ENCODE results near the gene NCOA3. TPM values are rescaled to one million over a fixed set of nuclear protein-coding genes. Genes with fewer than 3 reads are reported as not detected.
"Not testable (repeated sequence)": the region's sequence is repeated elsewhere in the genome, so short reads cannot be mapped to it uniquely, and the experiment has no call there.

NCOA3 gene
- total RNA-seq, 1 donor from 2014 or later, result 13.6 TPM

GRCh38 chr20:47535994-47536393 is 34.3 kb downstream of the NCOA3 start:
- DNase-seq (ENCODE audit: low read depth), result no peak

DNA sequence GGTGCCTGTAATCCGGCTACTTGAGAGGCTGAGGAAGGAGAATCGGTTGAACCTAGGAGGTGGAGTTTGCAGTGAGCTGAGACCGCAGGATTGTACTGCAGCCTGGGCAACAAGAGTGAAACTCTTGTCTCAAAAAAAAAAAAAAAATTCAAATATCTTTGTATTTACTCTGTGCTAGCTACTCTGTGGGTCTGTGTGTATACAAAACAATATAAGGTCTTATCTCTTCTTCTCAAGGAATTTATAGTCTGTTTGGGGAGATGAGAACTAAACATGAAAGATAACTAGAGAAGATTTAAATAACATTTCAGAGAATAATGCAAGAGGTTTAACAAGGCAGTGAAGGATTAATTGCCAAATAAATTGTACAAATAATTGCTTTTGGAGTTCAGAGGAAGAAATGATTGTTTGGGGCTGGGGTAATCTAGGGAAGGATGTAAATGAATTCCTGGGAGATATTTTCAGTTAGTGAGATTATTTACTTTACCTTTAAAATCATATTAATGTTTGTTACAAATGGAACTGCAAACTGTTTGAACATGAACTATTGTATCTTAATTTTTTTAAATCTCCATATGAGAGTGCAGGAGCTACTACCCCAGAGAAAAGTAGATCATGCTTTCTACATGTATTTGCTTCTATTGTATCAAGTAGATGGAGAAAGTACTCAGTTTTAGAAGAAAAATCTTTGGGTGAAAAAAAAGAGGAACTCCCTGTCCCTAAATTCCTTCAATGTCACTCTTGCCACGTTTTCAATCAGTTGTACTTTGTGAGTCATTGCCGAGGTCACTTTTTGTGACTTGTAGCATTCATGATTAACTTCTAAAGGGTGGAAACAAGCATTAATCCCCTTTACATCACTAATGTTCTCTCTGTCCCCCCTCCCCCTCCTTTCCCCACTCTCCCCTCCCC is 39.0 kb downstream of the NCOA3 start:
- DNase-seq (ENCODE audit: low read depth), result no peak

GRCh38 chr20:47541355-47541922 is 39.8 kb downstream of the NCOA3 start:
- no peak for DNase-seq (ENCODE audit: low read depth)

DNA sequence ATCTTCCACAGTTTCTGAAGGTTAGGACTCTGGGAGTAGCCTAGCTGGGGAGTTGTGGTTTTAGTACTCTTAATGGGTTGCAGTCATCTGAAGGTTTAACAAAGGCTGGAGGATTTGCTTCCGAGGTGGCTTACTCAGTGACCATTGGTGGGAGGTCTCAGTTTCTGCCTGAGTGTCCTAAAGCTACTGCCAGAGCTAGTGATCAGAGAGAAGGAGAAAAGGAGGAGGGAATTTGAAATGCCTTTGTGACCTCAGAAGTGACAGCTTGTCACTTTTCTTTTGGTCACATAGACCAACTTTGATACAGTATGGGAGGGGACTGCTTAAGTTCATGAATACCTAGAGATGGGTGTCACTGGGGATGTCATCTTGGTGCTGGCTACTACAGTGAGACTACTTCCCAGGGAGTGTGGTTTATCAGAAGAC is 41.3 kb downstream of the NCOA3 start:
- peak; percentile 26 for DNase-seq (ENCODE audit: low read depth)

- DNase-seq (ENCODE audit: low read depth), result peak; percentile 62
Observed at GRCh38 chr20:47544240-47544639, 42.6 kb downstream of the NCOA3 start.

DNA sequence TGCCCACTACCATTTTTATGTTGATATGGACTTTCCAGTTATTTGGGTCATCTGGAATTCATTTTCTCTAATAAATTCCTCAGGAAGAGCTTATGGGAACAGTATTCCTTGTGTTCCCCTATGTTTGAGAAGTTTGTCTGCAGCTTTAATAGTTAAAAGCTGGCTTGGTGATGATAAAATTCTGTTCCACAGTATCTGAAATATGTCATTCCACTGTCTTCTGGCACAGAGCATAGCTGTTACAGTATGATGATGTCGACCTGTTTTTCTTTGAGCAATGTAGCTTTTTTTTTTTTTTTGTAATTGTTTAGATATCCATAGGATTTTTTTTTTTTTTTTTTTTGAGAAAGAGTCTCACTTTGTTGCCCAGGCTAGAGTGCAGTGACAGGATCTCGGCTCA is 43.2 kb downstream of the NCOA3 start:
- no peak for DNase-seq (ENCODE audit: low read depth)

- no peak for DNase-seq (ENCODE audit: low read depth)
Observed at GRCh38 chr20:47545499-47545898, 43.8 kb downstream of the NCOA3 start.

DNA sequence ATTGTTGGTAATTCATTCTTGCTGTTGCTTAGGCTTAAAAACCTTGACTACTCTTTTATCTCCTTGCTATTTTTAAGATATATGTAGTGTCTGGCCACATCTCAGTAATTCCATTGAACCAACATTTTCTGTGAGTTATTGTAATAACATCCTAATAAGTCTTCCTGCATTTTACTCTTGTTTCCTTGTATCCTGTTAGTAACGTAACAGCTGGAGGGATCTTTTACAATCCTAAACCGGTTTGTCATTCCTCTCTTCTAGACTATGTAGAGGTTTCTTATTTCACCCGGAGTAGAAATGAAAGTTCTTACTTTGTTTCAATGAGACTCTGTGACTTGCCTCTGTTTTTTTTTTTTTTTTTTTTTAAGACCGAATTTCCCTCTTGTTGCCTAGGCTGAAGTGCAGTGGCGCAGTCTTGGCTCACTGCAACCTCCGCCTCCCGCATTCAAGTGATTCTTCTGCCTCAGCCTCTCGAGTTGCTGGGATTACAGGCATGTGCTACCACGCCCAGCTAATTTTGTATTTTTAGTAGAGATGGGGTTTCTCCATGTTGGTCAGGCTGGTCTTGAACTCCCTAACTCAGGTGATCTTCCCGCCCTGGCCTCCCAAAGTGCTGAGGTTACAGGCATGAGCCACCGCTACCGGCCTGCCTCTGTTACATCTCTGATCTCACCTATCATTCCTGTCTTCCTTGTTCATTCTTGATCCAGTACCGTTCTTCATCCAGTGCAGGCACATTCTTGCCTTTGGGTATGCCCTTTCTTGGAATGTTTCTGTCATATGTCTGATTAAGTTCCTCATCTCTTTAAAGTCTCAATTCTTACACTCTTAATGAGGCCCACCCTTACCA is 44.7 kb downstream of the NCOA3 start:
- peak; percentile 68 for DNase-seq (ENCODE audit: low read depth)

- DNase-seq (ENCODE audit: low read depth), result no peak
Observed at GRCh38 chr20:47547034-47547387, 45.3 kb downstream of the NCOA3 start.

- no peak for DNase-seq (ENCODE audit: low read depth)
Observed at GRCh38 chr20:47549671-47550070, 48.0 kb downstream of the NCOA3 start.

- no peak for DNase-seq (ENCODE audit: low read depth)
Observed at GRCh38 chr20:47551222-47551621, 49.5 kb downstream of the NCOA3 start.

DNA sequence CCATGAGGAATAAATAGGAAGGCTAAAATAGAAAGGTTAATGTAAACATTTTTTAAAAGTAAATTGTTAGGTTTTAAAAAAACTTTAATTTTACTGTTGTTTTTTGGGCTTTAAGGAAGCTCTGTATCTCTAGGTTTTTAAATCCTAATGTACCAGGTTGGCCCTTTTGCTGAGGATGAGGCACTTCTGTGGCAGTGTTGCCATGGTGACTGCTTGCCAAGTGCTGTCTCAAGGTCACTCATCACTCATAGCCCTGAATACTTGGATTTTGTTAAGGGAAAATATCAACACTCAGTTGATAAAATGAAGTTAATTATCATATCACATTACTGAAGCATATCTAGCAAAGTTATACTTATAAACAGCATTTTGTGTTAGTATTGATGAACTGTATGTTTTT is 50.2 kb downstream of the NCOA3 start:
- DNase-seq (ENCODE audit: low read depth), result peak; percentile 15

DNA sequence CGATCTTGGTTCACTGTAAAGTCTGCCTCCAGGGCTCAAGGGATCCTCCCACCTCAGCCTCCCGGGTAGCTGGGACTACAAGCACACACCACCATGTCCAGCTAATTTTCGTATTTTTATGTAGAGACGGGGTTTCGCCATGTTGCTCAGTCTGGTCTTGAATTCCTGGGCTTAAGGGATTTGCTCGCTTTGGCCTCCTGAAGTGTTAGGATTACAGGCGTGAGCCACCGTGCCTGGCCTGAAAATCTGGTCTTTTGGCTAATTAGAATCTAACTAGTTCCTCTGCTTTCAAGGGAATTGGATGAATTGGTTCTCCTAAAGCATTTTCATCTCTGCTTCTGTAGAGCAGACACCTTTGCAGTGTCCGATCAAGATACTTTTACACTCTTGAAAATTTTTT is 51.3 kb downstream of the NCOA3 start:
- no peak for DNase-seq (ENCODE audit: low read depth)

GRCh38 chr20:47553594-47554235 is 52.0 kb downstream of the NCOA3 start:
- DNase-seq (ENCODE audit: low read depth), result not testable (repeated sequence)

- not testable (repeated sequence) for DNase-seq (ENCODE audit: low read depth)
Observed at GRCh38 chr20:47554283-47554682, 52.6 kb downstream of the NCOA3 start.

DNA sequence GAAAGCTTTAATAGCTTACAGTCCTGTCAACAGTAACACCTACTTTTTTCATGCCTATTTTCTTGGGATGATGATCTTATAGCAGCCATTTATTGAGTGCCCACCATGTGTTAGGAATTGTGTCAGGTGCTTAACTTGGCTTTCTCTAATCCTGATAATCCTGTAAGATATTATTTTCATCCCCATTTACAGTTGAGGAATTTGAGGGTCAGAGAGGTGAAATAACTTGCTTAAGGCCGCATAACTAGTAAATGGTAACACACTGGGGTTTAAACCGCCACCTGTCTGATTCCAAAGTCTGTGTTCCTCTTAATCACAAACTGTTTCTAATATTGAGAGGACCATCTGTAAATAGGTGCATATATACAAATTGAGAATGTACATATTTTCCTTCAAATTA is 55.5 kb downstream of the NCOA3 start:
- peak; percentile 28 for DNase-seq (ENCODE audit: low read depth)

DNA sequence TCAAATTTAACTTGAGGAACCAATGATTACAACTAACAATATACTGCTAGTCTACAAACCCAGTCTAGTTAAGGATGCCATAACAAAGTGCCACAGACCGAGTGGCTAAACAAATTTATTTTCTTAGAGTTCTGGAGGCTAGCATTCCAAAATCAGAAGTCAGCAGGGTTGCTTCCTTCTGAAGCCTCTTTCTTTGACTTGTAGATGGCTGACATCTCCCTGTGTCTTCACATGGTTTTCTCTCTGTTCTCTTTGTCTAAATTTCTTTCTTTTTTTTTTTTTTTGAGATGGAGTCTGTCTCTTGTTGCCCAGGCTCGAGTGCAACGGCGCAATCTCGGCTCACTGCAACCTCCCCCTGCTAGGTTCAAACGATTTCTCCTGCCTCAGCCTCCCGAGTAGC is 56.1 kb downstream of the NCOA3 start:
- DNase-seq (ENCODE audit: low read depth), result no peak

- DNase-seq (ENCODE audit: low read depth), result no peak
Observed at GRCh38 chr20:47558295-47559066, 56.8 kb downstream of the NCOA3 start.

DNA sequence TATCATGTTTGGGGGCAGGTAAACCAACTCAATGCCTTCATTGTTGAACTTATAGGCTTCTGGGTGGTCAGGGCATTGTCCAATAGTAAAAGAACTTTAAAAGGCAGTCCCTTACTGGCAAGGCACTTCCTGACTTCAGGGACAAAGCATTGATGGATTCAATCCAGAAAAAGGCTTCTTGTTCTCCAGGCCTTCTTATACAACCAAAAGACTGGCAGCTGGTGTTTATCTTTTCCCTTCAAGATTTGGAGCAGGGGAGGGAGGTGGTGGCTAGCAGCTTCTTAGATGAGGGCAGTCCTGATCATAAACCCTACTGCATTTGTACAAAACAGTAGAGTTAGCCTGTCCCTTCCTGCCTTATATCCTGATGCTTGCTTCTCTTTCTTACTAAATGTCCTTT is 57.5 kb downstream of the NCOA3 start:
- DNase-seq (ENCODE audit: low read depth), result peak; percentile 12

- DNase-seq (ENCODE audit: low read depth), result peak; percentile 20
Observed at GRCh38 chr20:47561180-47561579, 59.5 kb downstream of the NCOA3 start.
